Kidney (tissue), 14 donors: ENCODE results near the gene TPM1. TPM values are rescaled to one million over a fixed set of nuclear protein-coding genes. Genes with fewer than 3 reads are reported as not detected.
A peak's percentile ranks its signal among the peaks of the same experiment; 100 is the strongest.

Source experiments
- DNase-seq, 5 donors: peaks; one replicate each; pipeline ENCODE4 v3.0.0-alpha.2; 2013 to 2020
- FAIRE-seq: peaks from 2 replicates; lab custom pipeline; 2012; peaks lifted over from hg19 to GRCh38; lab: Jason Lieb, UNC
- H3K27ac ChIP-seq, 2 donors: one replicate each; pipeline ENCODE4 v1.7.0; 2013; ENCODE audit warnings: low read depth in 2 of 2, low read length in 2 of 2, inconsistent platforms in 1 of 2
- H3K27me3 ChIP-seq: one replicate; pipeline ENCODE4 v1.7.1; 2013; ENCODE audit warnings: low read length, inconsistent platforms; ENCODE audit not compliant: control insufficient read depth, insufficient read depth
- H3K36me3 ChIP-seq, 3 donors: one replicate each; pipeline versions ENCODE4 v1.7.0 to v1.7.1; 2013; ENCODE audit warnings: low read length in 3 of 3, control low read depth in 1 of 3, inconsistent platforms in 1 of 3; ENCODE audit not compliant: insufficient read depth in 3 of 3, control insufficient read depth in 2 of 3
- H3K4me1 ChIP-seq, 3 donors: one replicate each; pipeline versions ENCODE4 v1.7.0 to v1.7.1; 2013; ENCODE audit warnings: low read length in 3 of 3, inconsistent platforms in 1 of 3, low read depth in 1 of 3; ENCODE audit not compliant: control insufficient read depth in 2 of 3, insufficient read depth in 2 of 3
- H3K4me3 ChIP-seq, 3 donors: one replicate each; pipeline versions ENCODE4 v1.7.0 to v1.8.1; 2013; ENCODE audit warnings: low read length in 3 of 3, control low read depth in 1 of 3, inconsistent platforms in 1 of 3
- H3K9ac ChIP-seq, 3 donors: one replicate each; pipeline versions ENCODE4 v1.7.0 to v1.7.1; 2013; ENCODE audit warnings: low read length in 3 of 3, control low read depth in 1 of 3, inconsistent platforms in 1 of 3
- H3K9me3 ChIP-seq, 3 donors: one replicate each; pipeline versions ENCODE4 v1.7.0 to v1.7.1; 2013; ENCODE audit warnings: low read length in 3 of 3, control low read depth in 1 of 3, inconsistent platforms in 1 of 3; ENCODE audit not compliant: control insufficient read depth in 2 of 3, insufficient read depth in 1 of 3
- CTCF ChIP-seq: IDR thresholded peaks from 3 replicates; pipeline ENCODE4 v1.5.1; 2012; ENCODE audit warnings: mild to moderate bottlenecking, moderate library complexity, borderline replicate concordance; ENCODE audit not compliant: insufficient read depth; ENCODE audit errors: extremely low read depth
- intact Hi-C: fragments of 100-400 bp; cut with DNase I; formaldehyde crosslinking; loops from one replicate; pipeline ENCODE4 v1.11.1; 2022
- polyA plus RNA-seq: library from polyadenylated mRNA; stranded (reverse); fragments of 350-450 nt; fragmentation: Illumina TruSeq; extraction: RNeasy Lipid Tissue Mini Kit (QIAGEN cat#74804); gene quantifications from one replicate; pipeline ENCODE4 v1.2.3, GENCODE V29; 2014; ENCODE audit warnings: low read depth, low replicate concordance; ENCODE audit not compliant: insufficient read depth
- total RNA-seq: library from RNA; stranded (reverse); fragmentation: NEBNext Ultra II Directional; extraction: Animal tissue kit (Norgen Biotek cat#: 25700); gene quantifications from one replicate; pipeline ENCODE4 v1.2.1, GENCODE V29; 2021
- donor health status: control.
- donor health status: control.
- donor health status: control.
- donor health status: control.
- donor health status: control.
- donor health status: DM: yes; HTN: yes; CAD: no.
- donor health status: Normal renal cell carcinoma (clear cell type).

Gene TPM1
- total and polyA plus RNA-seq, 2 donors from 2014 or later = 252 to 473 TPM

GRCh38 chr15:63088533-63089245, 46.1 kb downstream of the TPM1 start:
- no peak overlapping the region for H3K27ac ChIP-seq
- no peak for TF ChIP-seq CTCF
- H3K4me1 ChIP-seq = peaks cover 0 to 15% (median 7%) of the 10 kb centered on the region in 3 donors

GRCh38 chr15:63089260-63090043, 46.9 kb downstream of the TPM1 start:
- FAIRE-seq (no peak), DNase-seq (no peak)
- H3K4me3 ChIP-seq = no peak overlapping the region
- intact Hi-C loops = loop anchor here (10.0 kb wide), 1 partner anchor 305 kb away; no protein-coding TSS in a partner anchor
- H3K4me1 ChIP-seq = peaks cover 0 to 15% (median 7%) of the 10 kb centered on the region in 3 donors
- no peak overlapping the region for H3K27ac ChIP-seq
- no peaks in the 10 kb centered on the region for H3K36me3 ChIP-seq
- no peaks in the 10 kb centered on the region for H3K27me3 ChIP-seq
- no peaks in the 10 kb centered on the region for H3K9me3 ChIP-seq
- TF ChIP-seq CTCF = no peak
- no peak overlapping the region for H3K9ac ChIP-seq

More at GRCh38 chr15:63088533-63089245, 46.1 kb downstream of the TPM1 start:
- Histone ChIP-seq H3K9ac (no peak overlapping the region), H3K4me3 (no peak overlapping the region), H3K36me3 (no peaks in the 10 kb centered on the region), H3K27me3 (no peaks in the 10 kb centered on the region), H3K9me3 (no peaks in the 10 kb centered on the region)
- intact Hi-C loops = no loop called here
- peak in 2 of 5 donors; percentile 58 for DNase-seq
- FAIRE-seq = no peak

- H3K27me3 ChIP-seq = no peaks in the 10 kb centered on the region
- no peaks in the 10 kb centered on the region for H3K9me3 ChIP-seq
- FAIRE-seq = no peak
- TF ChIP-seq CTCF = no peak
- H3K36me3 ChIP-seq = no peaks in the 10 kb centered on the region
- peaks cover 0 to 15% (median 7%) of the 10 kb centered on the region in 3 donors for H3K4me1 ChIP-seq
- H3K27ac ChIP-seq = no peak overlapping the region
- intact Hi-C loops = loop anchor here (10.0 kb wide), 1 partner anchor 306 kb away; no protein-coding TSS in a partner anchor
- no peak overlapping the region for H3K4me3 ChIP-seq
- peak in 1 of 5 donors; percentile 40 for DNase-seq
- H3K9ac ChIP-seq = no peak overlapping the region
Measured at GRCh38 chr15:63090472-63090871, 47.9 kb downstream of the TPM1 start.
